GM18511 (cell line): ENCODE data around the gene MOGAT3.

Source experiments
- ATAC-seq: cut with Tn5 transposase; IDR thresholded peaks from one replicate; pipeline ENCODE4 v1.9.1; 2021; ENCODE audit warnings: mild to moderate bottlenecking, moderate library complexity; ENCODE audit not compliant: unreplicated experiment

Gene MOGAT3

GRCh38 chr7:101200862-101201599, at the start of gene MOGAT3:
Gene MOGAT3, minus strand, starts transcription at chr7:101201036. Its CDS starts 182 bp downstream, at chr7:101200854.
- ATAC-seq = no peak

- ATAC-seq = no peak
Measured at GRCh38 chr7:101250324-101250723, 49.5 kb upstream of the MOGAT3 start.

DNA sequence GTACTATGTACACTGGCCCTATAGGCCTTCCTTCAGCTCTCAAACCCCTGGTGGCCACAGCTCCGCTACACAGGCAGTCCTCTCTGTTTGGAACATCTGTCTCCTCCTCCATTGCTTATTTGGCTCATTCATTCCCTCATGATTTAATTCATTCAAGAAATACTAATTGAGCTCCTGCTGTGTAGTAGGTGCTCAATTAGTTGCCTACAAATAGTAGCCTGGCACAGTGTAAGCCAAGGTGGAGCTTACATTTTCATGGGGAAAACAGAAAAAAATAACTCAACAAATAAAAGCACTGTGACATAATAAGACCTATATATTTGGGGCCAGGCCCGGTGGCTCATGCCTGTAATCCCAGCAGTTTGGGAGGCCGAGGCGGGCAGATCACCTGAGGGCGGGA, 47.4 kb upstream of the MOGAT3 start:
- ATAC-seq = no peak

- ATAC-seq = no peak
Measured at GRCh38 chr7:101245147-101245668, 44.4 kb upstream of the MOGAT3 start.

- peak; percentile 96 for ATAC-seq
Measured at GRCh38 chr7:101244375-101245146, 43.7 kb upstream of the MOGAT3 start, which contains the start of gene FIS1. Gene FIS1, minus strand, starts transcription at chr7:101245081. Its CDS starts 77 bp downstream, at chr7:101245004.

DNA sequence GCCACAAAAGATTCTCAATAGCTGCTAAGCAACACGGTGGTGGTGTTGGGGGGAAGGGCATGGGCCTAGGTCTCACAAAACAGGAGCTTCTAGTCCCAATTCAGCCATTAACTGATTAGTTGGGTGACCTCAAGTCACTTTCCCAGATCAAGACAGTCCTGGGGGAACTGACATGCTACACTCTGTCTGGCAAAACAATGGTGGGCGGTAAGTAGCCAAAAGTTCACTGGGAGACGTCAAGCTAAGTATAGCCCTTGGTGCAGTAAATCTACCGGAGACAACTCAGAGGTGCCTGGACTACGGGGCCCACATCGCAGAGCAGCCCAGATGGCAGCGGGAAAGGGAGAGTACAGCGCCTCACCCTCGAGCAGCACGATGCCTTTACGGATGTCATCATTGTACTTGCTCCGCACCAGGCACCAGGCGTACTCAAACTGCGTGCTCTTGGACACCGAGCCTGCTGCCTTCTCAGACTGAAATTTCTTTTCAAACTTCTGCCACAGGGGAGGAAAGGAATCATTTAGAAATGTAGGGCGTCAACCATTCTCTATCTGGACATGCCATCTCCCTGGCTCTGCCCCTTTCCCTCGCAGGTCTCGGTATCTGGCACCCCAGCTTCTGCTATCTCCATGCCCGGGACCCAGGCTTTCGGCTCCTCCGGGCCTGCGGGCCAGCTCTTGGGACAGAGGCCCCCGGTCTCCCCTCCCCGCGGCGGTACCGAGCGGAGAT, 43.0 kb upstream of the MOGAT3 start:
- no peak for ATAC-seq

- ATAC-seq = no peak
Measured at GRCh38 chr7:101241443-101242349, 40.9 kb upstream of the MOGAT3 start.

DNA sequence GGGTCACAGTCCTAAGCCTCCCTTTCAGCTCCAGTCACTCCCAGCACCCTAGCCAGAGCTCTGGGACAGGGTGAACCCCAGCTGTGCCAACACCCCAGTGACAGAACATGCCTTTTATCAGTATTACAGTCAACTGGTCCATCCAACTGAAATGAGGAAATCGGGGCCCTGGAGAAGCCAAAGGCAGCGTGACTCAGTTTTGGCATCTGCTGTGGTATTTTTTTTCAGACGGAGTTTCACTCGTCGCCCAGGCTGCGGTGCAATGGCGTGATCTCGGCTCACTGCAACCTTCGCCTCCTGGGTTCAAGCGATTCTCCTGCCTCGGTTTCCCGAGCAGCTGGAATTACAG, 40.2 kb upstream of the MOGAT3 start:
- ATAC-seq = no peak

DNA sequence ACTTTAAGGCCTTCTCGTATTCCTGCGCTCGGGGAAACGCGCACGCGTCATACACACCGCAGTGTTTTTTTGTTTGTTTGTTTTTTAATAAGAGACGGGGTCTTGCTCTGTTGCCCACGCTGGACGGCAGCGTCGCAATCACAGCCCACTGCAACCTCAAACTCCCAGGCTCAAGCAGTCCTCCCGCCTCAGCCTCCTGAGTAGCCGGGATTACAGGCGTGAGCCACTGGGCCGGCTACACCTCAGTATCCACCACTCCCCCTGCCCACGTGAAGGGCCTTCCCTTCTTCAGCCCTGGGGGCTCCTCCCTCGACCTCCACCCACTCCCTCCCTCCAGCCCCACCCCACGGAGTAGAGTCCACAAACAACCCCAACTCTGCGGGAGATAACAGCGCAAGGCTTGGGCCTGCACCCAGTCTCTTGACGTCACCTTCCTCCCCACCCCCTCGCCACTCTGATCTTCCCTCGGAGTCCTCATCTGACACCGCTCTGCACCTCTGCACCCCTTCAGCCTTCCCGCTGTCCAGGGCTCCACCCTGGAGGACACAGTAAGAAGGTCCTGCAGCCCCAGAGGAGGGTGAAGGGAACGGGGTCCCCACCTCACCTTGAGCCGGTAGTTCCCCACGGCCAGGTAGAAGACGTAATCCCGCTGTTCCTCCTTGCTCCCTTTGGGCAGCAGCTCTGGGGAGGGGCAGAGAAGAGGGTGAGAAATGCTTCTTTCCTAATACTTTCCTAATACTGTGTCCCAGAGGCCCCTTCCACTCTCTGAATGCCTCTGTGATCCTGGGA, 39.6 kb upstream of the MOGAT3 start:
- ATAC-seq = no peak

DNA sequence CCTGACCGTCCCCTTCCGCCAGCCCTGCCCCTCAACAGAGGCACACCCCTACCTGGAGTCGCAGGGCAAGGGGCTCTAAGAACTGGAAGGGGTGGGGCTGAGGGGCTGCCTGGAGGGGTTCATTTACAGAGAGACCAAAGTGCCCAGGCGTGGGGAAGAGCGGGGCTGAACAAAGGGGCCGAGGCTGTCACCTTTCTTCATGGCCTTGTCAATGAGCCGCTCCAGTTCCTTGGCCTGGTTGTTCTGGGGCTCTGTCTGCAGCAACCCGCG, 39.0 kb upstream of the MOGAT3 start:
- ATAC-seq = no peak

DNA sequence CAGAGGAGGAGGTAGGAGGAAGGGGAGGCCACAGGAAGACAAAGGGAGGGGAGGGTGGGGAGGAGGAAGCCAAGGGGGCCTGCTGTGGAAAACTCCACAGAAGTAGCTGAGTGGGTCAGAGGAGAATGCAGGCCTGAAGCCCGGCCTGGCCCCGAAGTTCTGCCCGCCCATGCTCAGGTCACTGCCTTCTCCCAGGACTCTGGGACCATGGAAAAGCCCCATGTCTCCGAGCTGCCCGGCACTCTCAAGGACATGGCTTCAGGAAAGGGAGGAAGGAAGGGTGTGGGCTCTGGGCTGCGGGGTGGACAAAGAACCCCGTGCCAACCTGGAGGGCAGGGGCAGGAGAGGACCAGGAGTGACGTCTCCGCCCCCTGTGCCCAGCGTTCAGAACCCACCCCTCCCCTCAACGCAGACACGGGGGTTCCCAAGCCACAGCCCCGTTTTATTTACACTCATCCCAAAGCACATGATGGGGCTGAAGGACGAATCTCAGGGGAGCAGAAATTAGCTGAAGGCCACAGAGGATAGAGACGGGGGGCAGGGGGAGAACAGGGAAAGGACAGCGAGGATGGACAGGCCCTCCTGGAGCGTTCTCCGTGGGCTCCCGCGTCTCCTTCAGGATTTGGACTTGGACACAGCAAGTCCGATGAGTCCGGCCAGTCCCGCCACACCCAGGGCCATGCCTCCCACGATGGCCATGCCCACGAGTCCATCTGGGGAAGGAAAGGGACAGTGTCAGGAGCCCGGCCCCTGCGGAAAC, 38.5 kb upstream of the MOGAT3 start:
- no peak for ATAC-seq

DNA sequence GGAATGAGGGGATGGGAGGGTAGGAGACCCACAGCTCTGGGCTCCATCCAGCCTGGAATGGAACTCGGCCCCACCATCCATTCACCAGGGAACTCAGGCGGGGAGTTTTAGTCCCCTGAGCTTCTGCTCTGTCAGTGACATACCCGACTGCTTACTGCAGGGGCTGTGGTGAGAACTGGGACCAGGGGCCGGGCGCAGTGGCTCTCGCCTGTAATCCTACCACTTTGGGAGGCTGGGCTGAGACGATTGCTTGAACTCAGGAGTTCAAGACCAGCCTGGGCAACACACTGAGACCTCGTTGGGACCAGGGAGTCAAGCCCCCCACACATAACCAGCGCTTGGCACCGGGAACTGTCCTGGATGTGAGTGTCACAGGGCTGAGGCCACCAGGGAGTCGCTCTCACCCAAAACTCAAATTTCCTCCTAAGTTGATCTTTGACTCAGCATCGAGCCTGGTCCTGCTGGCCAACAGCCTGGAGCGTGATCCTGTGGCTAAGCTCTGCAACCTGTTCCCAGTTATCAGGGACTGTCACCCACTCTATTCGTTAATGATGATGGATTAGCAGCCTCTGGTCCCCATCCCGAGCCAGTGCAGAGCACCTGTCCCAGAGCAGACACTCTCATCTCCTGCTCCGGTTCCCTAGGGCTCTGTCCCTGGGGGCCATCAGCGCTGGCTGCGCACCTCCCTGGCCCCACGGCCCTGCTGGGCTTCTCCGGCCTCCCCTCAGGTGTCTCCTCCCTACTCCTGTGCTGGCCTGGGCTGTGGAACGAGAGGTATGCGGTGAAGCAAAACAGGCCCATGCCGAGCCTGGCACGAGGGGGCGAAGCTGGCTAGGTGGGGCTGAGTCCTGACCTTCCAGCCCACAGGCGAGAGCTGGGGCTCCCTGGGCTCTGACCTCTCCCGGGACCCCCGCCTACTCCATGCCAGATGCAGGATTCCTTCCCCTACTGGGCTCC, 37.7 kb upstream of the MOGAT3 start:
- no peak for ATAC-seq

DNA sequence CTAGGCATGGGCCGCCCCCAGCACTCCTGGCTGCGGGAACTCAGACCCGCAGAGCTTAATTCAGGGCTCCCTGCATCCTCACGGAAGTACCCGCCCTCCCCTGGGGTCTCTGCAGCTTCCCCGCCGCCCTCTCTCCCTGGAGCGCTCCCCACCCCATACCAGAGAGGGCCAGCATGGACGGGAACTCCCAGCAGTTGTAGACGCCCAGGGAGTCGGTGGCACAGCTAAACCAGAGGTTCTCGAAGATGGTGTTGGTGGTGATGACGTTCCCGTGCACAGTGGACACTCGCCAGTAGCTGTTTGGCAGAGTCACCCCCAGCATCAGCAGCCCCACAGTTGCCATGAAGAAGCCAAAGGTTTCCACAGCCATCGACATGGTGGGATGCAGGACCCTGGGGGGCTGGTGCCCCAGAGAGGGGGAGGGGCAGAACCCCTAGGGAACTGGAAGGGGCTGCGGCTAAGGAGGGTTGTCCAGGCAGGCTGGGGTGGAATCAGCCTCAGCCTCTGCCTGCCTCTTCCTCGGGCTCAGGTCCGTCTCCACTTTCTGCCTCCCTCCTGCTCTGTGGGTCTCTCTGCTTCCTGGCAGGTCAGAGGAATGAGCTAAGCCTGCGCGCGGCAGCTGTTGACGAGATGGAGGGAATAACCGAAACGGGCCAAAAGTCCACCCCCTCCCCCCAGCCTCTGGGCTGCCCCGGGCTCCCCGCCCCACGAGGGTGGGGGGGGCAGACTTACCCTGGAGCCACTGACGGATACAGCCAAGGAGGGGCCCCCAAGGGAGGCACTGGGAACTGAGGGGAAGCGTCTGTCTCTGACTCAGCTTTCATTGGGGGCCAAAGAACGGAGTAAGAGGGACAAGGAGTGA, 36.6 kb upstream of the MOGAT3 start, which contains the start of gene CLDN15:
Gene CLDN15, minus strand, starts transcription at position 597 of the 862 bp plus-strand sequence. Its CDS starts 221 bp downstream, at position 376.
- ATAC-seq = no peak

- no peak for ATAC-seq
Measured at GRCh38 chr7:101236292-101236835, 35.5 kb upstream of the MOGAT3 start.

DNA sequence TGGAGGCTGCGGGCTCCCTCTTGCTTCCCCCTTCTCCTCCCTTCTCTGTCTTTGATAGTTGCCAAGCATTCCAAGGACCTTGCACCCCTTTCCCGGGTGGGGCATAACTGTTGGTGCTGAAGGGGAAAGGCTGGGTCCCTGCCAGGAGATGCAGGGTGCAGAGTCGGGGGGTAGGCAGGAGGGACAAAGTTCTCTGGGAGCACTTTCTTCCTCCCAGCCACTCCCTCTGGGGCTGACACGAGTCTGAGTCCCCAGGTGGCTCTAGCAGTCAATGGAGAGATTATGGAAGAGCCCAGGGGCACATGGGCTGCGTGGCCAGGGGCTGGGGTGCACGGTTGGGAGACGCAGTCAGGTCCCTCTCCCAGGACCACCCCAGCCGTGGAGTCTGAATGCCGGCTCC, 34.7 kb upstream of the MOGAT3 start:
- no peak for ATAC-seq

GRCh38 chr7:101235050-101235449, 34.2 kb upstream of the MOGAT3 start:
- no peak for ATAC-seq

- ATAC-seq = no peak
Measured at GRCh38 chr7:101234636-101235035, 33.8 kb upstream of the MOGAT3 start.
